CD4-positive, alpha-beta T cell treated with Interleukin-4 for 4 hours (primary cell): ENCODE data around the gene CCDC15.

ENCODE experiments used
- DNase-seq: peaks from one replicate; pipeline ENCODE4 v3.0.0-alpha.2; 2020

Gene CCDC15

GRCh38 chr11:125069008-125069407 lies 115.0 kb downstream of the CCDC15 start:
- DNase-seq = no peak

GRCh38 chr11:125069796-125070195 lies 115.8 kb downstream of the CCDC15 start:
- no peak for DNase-seq

- peak; percentile 24 for DNase-seq
Observed at GRCh38 chr11:125070699-125071254, 116.8 kb downstream of the CCDC15 start.

- no peak for DNase-seq
Observed at GRCh38 chr11:125071435-125071834, 117.4 kb downstream of the CCDC15 start.

GRCh38 chr11:125071846-125072217 lies 117.8 kb downstream of the CCDC15 start:
- no peak for DNase-seq

- DNase-seq = no peak
Observed at GRCh38 chr11:125072218-125072960, 118.4 kb downstream of the CCDC15 start.

GRCh38 chr11:125072961-125073590 lies 119.1 kb downstream of the CCDC15 start:
- DNase-seq = no peak

- no peak for DNase-seq
Observed at GRCh38 chr11:125073616-125074483, 119.8 kb downstream of the CCDC15 start.

- DNase-seq = no peak
Observed at GRCh38 chr11:125074511-125075241, 120.7 kb downstream of the CCDC15 start.

GRCh38 chr11:125075242-125075625 lies 121.2 kb downstream of the CCDC15 start:
- DNase-seq = no peak

GRCh38 chr11:125075900-125076317 lies 121.9 kb downstream of the CCDC15 start:
- DNase-seq = no peak

GRCh38 chr11:125076378-125076945 lies 122.5 kb downstream of the CCDC15 start:
- no peak for DNase-seq

GRCh38 chr11:125078016-125078415 lies 124.0 kb downstream of the CCDC15 start:
- no peak for DNase-seq

GRCh38 chr11:125078516-125079140 lies 124.6 kb downstream of the CCDC15 start:
- no peak for DNase-seq

GRCh38 chr11:125079151-125079877 lies 125.3 kb downstream of the CCDC15 start:
- no peak for DNase-seq

- no peak for DNase-seq
Observed at GRCh38 chr11:125079878-125080530, 126.0 kb downstream of the CCDC15 start.

GRCh38 chr11:125080531-125080911 lies 126.5 kb downstream of the CCDC15 start:
- no peak for DNase-seq

- DNase-seq = no peak
Observed at GRCh38 chr11:125081098-125081798, 127.2 kb downstream of the CCDC15 start.

- no peak for DNase-seq
Observed at GRCh38 chr11:125082040-125082439, 128.0 kb downstream of the CCDC15 start.
